Measurements from ENCODE around the gene BBC3.
"Not testable (repeated sequence)": the region's sequence is repeated elsewhere in the genome, so short reads cannot be mapped to it uniquely, and the experiment has no call there.

The BBC3 gene

GRCh38 chr19:47257411-47258169, 26.6 kb upstream of the BBC3 start:
- no peak for DNase-seq

- DNase-seq, result peak; percentile 97
Observed at GRCh38 chr19:47256693-47257410, 25.9 kb upstream of the BBC3 start.

GRCh38 chr19:47255879-47256692, 25.1 kb upstream of the BBC3 start, which contains the start of gene CCDC9:
TSS of gene CCDC9 (plus strand) at chr19:47256525. CDS start at chr19:47258401, 1,876 bp downstream.
- peak; percentile 88 for DNase-seq

- DNase-seq, result no peak
Observed at GRCh38 chr19:47253970-47254369, 23.0 kb upstream of the BBC3 start.

GRCh38 chr19:47253467-47253881, 22.5 kb upstream of the BBC3 start:
- DNase-seq, result no peak

GRCh38 chr19:47253016-47253415, 22.0 kb upstream of the BBC3 start:
- not testable (repeated sequence) for DNase-seq

- no peak for DNase-seq
Observed at GRCh38 chr19:47247308-47247990, 16.4 kb upstream of the BBC3 start.

GRCh38 chr19:47243776-47244547, 13.0 kb upstream of the BBC3 start:
- DNase-seq, result no peak

- DNase-seq, result no peak
Observed at GRCh38 chr19:47243364-47243775, 12.4 kb upstream of the BBC3 start.

- no peak for DNase-seq
Observed at GRCh38 chr19:47241919-47242577, 11.0 kb upstream of the BBC3 start.

- no peak for DNase-seq
Observed at GRCh38 chr19:47240996-47241918, 10.3 kb upstream of the BBC3 start.

GRCh38 chr19:47240556-47240955, 9.6 kb upstream of the BBC3 start:
- DNase-seq, result no peak

GRCh38 chr19:47239610-47240296, 8.8 kb upstream of the BBC3 start:
- no peak for DNase-seq

- no peak for DNase-seq
Observed at GRCh38 chr19:47239152-47239551, 8.2 kb upstream of the BBC3 start.

GRCh38 chr19:47236072-47236675, 5.2 kb upstream of the BBC3 start:
- DNase-seq, result no peak

- DNase-seq, result no peak
Observed at GRCh38 chr19:47232422-47233211, 1.6 kb upstream of the BBC3 start.

GRCh38 chr19:47231215-47232054, 436 bp upstream of the BBC3 start:
- DNase-seq, result no peak

All from NCI-H187 treated with DMSO at 0.1 percent for 48 hours (cell line).